Body of pancreas (tissue), 4 donors: ENCODE results near the gene CLCF1. TPM values are rescaled to one million over a fixed set of nuclear protein-coding genes. Genes with fewer than 3 reads are reported as not detected.

Source experiments
- ATAC-seq: fragments of 150-250 bp; one replicate; pipeline ENCODE4 v1.9.1; 2016
- DNase-seq, 4 donors: peaks; one replicate each; pipeline ENCODE4 v3.0.0-alpha.2; 2019
- H3K27ac ChIP-seq, 4 donors: fragments of 200-600 bp; sonication (generic); 1 replicate in 3 of 4; 2 replicates in 1 of 4; pipeline versions ENCODE4 v1.5.1 to v1.6.1; 2016 to 2019; ENCODE audit warnings: mild to moderate bottlenecking in 1 of 4, mixed read lengths in 1 of 4, moderate library complexity in 1 of 4
- H3K27me3 ChIP-seq, 2 donors: fragments of 200-600 bp; sonication (generic); one replicate each; pipeline ENCODE4 v1.6.0; 2016; ENCODE audit warnings: mild to moderate bottlenecking in 1 of 2
- H3K36me3 ChIP-seq, 2 donors: fragments of 200-600 bp; sonication (generic); replicated peaks in 1 of 2; 2 replicates each; pipeline ENCODE4 v1.5.1; 2016; ENCODE audit warnings: low read depth in 2 of 2; ENCODE audit not compliant: insufficient read depth in 1 of 2
- H3K4me1 ChIP-seq: fragments of 200-600 bp; sonication (generic); one replicate; pipeline ENCODE4 v1.6.0; 2016
- H3K4me3 ChIP-seq, 2 donors: fragments of 200-600 bp; sonication (generic); 1 replicate in 1 of 2; 2 replicates in 1 of 2; pipeline ENCODE4 v1.5.1; 2016 to 2019
- H3K9me3 ChIP-seq, 3 donors: fragments of 200-600 bp; sonication (generic); 1 replicate in 2 of 3; 2 replicates in 1 of 3; pipeline ENCODE4 v1.5.1; 2016
- POLR2A ChIP-seq, 3 donors: fragments of 450-650 bp; IDR thresholded peaks; one replicate each; pipeline ENCODE4 v1.6.1; 2016; ENCODE audit warnings: antibody characterized with exemption in 3 of 3, mild to moderate bottlenecking in 2 of 3
- WGBS, 2 donors: methylation state at CpG; one replicate each; pipeline ENCODE4 v1.1.5; 2017; 5-methylcytosine and 5-hydroxymethylcytosine counted together
- intact Hi-C: fragments of 100-400 bp; cut with DNase I; formaldehyde crosslinking; loops from one replicate; pipeline ENCODE4 v1.15.1; 2023
- total RNA-seq, 2 donors: library from RNA; depleted of rRNA; stranded (reverse); fragments of >200 nt; gene quantifications; one replicate each; pipeline ENCODE4 v1.1.0, GENCODE V29; 2016
- TF ChIP-seq, protein P1 (sequence below), 7 experiments: fragments of 450-650 bp in 4 of 7; fragments of 200-600 bp in 3 of 7; sonication (generic) in 3 of 7; IDR thresholded peaks; one replicate each; pipeline ENCODE4 v1.5.1; 2016 to 2019; ENCODE audit warnings: antibody characterized with exemption in 7 of 7

Gene CLCF1
- total RNA-seq, 2 donors from 2014 or later, result 2.3 to 14.5 TPM

DNA sequence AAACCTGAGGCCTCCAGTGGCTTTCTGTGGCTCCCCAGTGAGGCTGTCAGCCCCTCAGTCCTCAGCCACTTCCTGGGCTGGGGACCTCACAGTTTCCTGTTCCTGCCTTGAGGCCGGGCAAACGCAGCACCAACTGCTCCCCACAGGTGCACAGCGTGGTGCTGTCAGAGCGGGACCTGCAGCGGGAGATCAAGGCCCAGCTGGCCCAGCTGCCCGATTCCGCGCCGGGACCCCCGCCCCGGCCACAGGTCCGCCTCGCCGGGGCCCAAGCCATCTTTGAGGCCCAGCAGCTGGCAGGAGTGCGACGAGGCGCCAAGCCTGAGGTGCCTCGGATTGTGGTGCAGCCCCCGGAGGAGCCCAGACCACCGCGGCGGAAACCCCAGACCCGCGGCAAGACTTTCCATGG is 35.9 kb upstream of the CLCF1 start:
- Histone ChIP-seq H3K4me3 (no peak overlapping the region), H3K9me3 (no peaks in the 10 kb centered on the region), H3K27me3 (no peaks in the 10 kb centered on the region), H3K4me1 (peaks cover 15% of the 10 kb centered on the region), H3K36me3 (no peaks in the 10 kb centered on the region), H3K27ac (no peak overlapping the region)
- no peak for ATAC-seq
- intact Hi-C loops, result no loop called here
- 55 to 90% methylated on average over 4 to 21 of the region's 24 CpGs for WGBS, 2 donors
- TF ChIP-seq, protein P1, sequence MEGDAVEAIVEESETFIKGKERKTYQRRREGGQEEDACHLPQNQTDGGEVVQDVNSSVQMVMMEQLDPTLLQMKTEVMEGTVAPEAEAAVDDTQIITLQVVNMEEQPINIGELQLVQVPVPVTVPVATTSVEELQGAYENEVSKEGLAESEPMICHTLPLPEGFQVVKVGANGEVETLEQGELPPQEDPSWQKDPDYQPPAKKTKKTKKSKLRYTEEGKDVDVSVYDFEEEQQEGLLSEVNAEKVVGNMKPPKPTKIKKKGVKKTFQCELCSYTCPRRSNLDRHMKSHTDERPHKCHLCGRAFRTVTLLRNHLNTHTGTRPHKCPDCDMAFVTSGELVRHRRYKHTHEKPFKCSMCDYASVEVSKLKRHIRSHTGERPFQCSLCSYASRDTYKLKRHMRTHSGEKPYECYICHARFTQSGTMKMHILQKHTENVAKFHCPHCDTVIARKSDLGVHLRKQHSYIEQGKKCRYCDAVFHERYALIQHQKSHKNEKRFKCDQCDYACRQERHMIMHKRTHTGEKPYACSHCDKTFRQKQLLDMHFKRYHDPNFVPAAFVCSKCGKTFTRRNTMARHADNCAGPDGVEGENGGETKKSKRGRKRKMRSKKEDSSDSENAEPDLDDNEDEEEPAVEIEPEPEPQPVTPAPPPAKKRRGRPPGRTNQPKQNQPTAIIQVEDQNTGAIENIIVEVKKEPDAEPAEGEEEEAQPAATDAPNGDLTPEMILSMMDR (IDR thresholded peaks at IDR 0.05), result no peak
- TF ChIP-seq POLR2A (IDR thresholded peaks at IDR 0.05), result no peak
- DNase-seq, result no peak

- DNase-seq (no peak), ATAC-seq (no peak)
- Histone ChIP-seq H3K4me1 (peaks cover 15% of the 10 kb centered on the region), H3K27me3 (no peaks in the 10 kb centered on the region), H3K9me3 (no peaks in the 10 kb centered on the region), H3K27ac (no peak overlapping the region), H3K4me3 (no peak overlapping the region), H3K36me3 (no peaks in the 10 kb centered on the region)
- no peak for TF ChIP-seq POLR2A (IDR thresholded peaks at IDR 0.05)
- TF ChIP-seq, protein P1 (IDR thresholded peaks at IDR 0.05), result no peak
- 48 to 49% methylated on average over 5 to 17 of the region's 18 CpGs for WGBS, 2 donors
- intact Hi-C loops, result no loop called here
Measured at GRCh38 chr11:67408437-67409200, 35.2 kb upstream of the CLCF1 start.

GRCh38 chr11:67407688-67408163 is 34.3 kb upstream of the CLCF1 start:
- H3K4me1 ChIP-seq, result peaks cover 13% of the 10 kb centered on the region
- H3K9me3 ChIP-seq, result no peaks in the 10 kb centered on the region
- 46% methylated on average over 11 to 12 of the region's 12 CpGs for WGBS, 2 donors
- intact Hi-C loops, result no loop called here
- no peak for DNase-seq
- H3K4me3 ChIP-seq, result no peak overlapping the region
- H3K36me3 ChIP-seq, result no peaks in the 10 kb centered on the region
- H3K27me3 ChIP-seq, result no peaks in the 10 kb centered on the region
- no peak for ATAC-seq
- TF ChIP-seq POLR2A (IDR thresholded peaks at IDR 0.05), result no peak
- TF ChIP-seq, protein P1 (IDR thresholded peaks at IDR 0.05), result no peak
- H3K27ac ChIP-seq, result no peak overlapping the region

DNA sequence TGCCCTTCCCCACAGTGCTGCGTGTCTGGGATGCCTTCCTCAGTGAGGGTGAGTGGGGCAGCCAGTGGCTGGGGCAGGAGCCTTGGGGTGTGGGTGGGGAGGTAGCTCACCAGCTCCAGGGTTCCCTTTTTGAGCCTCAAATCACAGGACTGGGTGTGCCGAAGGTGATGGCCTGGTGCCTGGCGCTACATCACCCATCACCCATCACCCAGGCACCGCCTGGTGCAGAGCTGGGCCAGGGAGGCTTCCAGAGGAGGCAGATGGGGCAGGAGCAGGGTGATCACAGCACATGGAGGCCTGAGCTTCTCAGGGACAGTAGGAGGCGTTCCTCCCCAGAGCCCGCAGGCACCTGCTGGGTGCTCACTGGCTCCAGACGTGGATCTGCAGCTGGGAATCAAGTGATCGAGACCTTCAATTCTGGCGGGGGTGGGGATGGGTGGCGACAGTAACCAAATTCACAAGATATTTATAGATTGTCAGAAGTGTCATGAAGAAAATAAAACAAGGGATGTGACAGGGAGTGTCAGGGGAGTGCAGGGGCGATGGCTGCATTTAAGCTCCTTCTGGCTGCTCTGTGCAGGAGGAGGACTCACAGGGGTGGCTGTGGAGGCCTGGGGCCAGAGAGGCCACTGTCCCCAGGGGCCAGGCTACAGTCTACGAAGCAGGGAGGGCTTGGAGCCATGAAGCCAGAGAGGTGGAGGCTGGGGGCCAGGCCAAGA is 33.7 kb upstream of the CLCF1 start:
- no peaks in the 10 kb centered on the region for H3K36me3 ChIP-seq
- ATAC-seq (no peak), DNase-seq (no peak)
- H3K27ac ChIP-seq, result no peak overlapping the region
- H3K4me1 ChIP-seq, result peaks cover 12% of the 10 kb centered on the region
- no peaks in the 10 kb centered on the region for H3K9me3 ChIP-seq
- no peak overlapping the region for H3K4me3 ChIP-seq
- WGBS, 2 donors, result 19 to 37% methylated on average over 10 to 12 of the region's 12 CpGs
- no peaks in the 10 kb centered on the region for H3K27me3 ChIP-seq
- TF ChIP-seq POLR2A (IDR thresholded peaks at IDR 0.05), result no peak
- TF ChIP-seq, protein P1 (IDR thresholded peaks at IDR 0.05), result no peak
- intact Hi-C loops, result no loop called here
